ENCODE measurements around the gene FBN3.

- TF ChIP-seq, protein P1, sequence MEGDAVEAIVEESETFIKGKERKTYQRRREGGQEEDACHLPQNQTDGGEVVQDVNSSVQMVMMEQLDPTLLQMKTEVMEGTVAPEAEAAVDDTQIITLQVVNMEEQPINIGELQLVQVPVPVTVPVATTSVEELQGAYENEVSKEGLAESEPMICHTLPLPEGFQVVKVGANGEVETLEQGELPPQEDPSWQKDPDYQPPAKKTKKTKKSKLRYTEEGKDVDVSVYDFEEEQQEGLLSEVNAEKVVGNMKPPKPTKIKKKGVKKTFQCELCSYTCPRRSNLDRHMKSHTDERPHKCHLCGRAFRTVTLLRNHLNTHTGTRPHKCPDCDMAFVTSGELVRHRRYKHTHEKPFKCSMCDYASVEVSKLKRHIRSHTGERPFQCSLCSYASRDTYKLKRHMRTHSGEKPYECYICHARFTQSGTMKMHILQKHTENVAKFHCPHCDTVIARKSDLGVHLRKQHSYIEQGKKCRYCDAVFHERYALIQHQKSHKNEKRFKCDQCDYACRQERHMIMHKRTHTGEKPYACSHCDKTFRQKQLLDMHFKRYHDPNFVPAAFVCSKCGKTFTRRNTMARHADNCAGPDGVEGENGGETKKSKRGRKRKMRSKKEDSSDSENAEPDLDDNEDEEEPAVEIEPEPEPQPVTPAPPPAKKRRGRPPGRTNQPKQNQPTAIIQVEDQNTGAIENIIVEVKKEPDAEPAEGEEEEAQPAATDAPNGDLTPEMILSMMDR (IDR thresholded peaks at IDR 0.05): no peak
- no peak for TF ChIP-seq POLR2A (IDR thresholded peaks at IDR 0.05)
Observed at GRCh38 chr19:8135946-8136618, 13.3 kb downstream of the FBN3 start.

All from heart left ventricle (tissue), 13 donors.